Smooth muscle cell (in vitro differentiated cells): ENCODE results near the gene WDFY1. TPM values are rescaled to one million over a fixed set of nuclear protein-coding genes. Genes with fewer than 3 reads are reported as not detected.
"Not testable (repeated sequence)": the region's sequence is repeated elsewhere in the genome, so short reads cannot be mapped to it uniquely, and the experiment has no call there.

ENCODE experiments used
- DNase-seq: peaks from one replicate; lab custom pipeline; 2025; ENCODE audit not compliant: unreplicated experiment; lab: John Stamatoyannopoulos, UW
- H2AFZ ChIP-seq: fragments of 200-600 bp; sonication (generic); 2 replicates; pipeline ENCODE4 v1.6.0; 2016; ENCODE audit warnings: antibody characterized with exemption, low read depth, mild to moderate bottlenecking
- H3F3A ChIP-seq: fragments of 200-600 bp; sonication (generic); 2 replicates; pipeline ENCODE4 v1.6.0; 2017; ENCODE audit warnings: antibody characterized with exemption, low read depth
- H3K27ac ChIP-seq: fragments of 200-600 bp; sonication (generic); 2 replicates; pipeline ENCODE4 v1.5.1; 2016; ENCODE audit warnings: low read depth, mild to moderate bottlenecking
- H3K27me3 ChIP-seq: fragments of 200-600 bp; sonication (generic); 2 replicates; pipeline ENCODE4 v1.6.1; 2016; ENCODE audit warnings: low read depth, mild to moderate bottlenecking
- H3K36me3 ChIP-seq: fragments of 200-600 bp; sonication (generic); 2 replicates; pipeline ENCODE4 v1.5.1; 2016; ENCODE audit warnings: low read depth
- H3K4me1 ChIP-seq: fragments of 200-600 bp; sonication (generic); 2 replicates; pipeline ENCODE4 v1.5.1; 2016; ENCODE audit warnings: low read depth
- H3K4me2 ChIP-seq: fragments of 200-600 bp; sonication (generic); 2 replicates; pipeline ENCODE4 v1.6.0; 2016; ENCODE audit warnings: mild to moderate bottlenecking
- H3K4me3 ChIP-seq: fragments of 200-600 bp; sonication (generic); 2 replicates; pipeline ENCODE4 v1.5.1; 2016; ENCODE audit warnings: mild to moderate bottlenecking
- H3K79me2 ChIP-seq: fragments of 200-600 bp; sonication (generic); 2 replicates; pipeline ENCODE4 v1.6.0; 2016; ENCODE audit warnings: low read depth, mild to moderate bottlenecking
- H3K9ac ChIP-seq: fragments of 200-600 bp; sonication (generic); 2 replicates; pipeline ENCODE4 v1.6.0; 2016; ENCODE audit warnings: low read depth
- H3K9me3 ChIP-seq: fragments of 200-600 bp; sonication (generic); replicated peaks from 2 replicates; pipeline ENCODE4 v1.5.1; 2016; ENCODE audit warnings: low read depth
- H4K20me1 ChIP-seq: fragments of 200-600 bp; sonication (generic); 2 replicates; pipeline ENCODE4 v1.6.0; 2016; ENCODE audit warnings: low read depth
- CTCF ChIP-seq: fragments of 200-600 bp; sonication (generic); IDR thresholded peaks from 2 replicates; pipeline ENCODE4 v1.5.1; 2017; ENCODE audit warnings: borderline replicate concordance, mild to moderate bottlenecking, antibody characterized with exemption; ENCODE audit not compliant: insufficient read depth, poor library complexity, severe bottlenecking
- WGBS: methylation state at CpG from one replicate; pipeline ENCODE4 v1.1.7; 2016; ENCODE audit warnings: low lambda C conversion rate; 5-methylcytosine and 5-hydroxymethylcytosine counted together
- polyA plus RNA-seq: library from polyadenylated mRNA; unstranded; fragments of >200 nt; fragmentation: Nextera tagmentation; extraction: Ambion mirVana; gene quantifications from 2 replicates; pipeline ENCODE4 v1.2.1, GENCODE V29; 2016
- total RNA-seq: library from RNA; depleted of rRNA; stranded (reverse); fragments of >200 nt; gene quantifications from 2 replicates; pipeline ENCODE4 v1.2.3, GENCODE V29; 2014

Gene WDFY1
- total and polyA plus RNA-seq, 2 experiments from 2014 or later, result 31.6 to 58.6 TPM

GRCh38 chr2:223880796-223881195 lies 64.3 kb downstream of the WDFY1 start:
- TF ChIP-seq CTCF, result no peak
- no peaks in the 10 kb centered on the region for H3K27me3 ChIP-seq
- H3K9ac ChIP-seq, result no peak overlapping the region
- H3K4me1 ChIP-seq, result no peaks in the 10 kb centered on the region
- no peak overlapping the region for H2AFZ ChIP-seq
- no peaks in the 10 kb centered on the region for H3K79me2 ChIP-seq
- H3K4me2 ChIP-seq, result no peak overlapping the region
- DNase-seq, result no peak
- no peaks in the 10 kb centered on the region for H4K20me1 ChIP-seq
- no peaks in the 10 kb centered on the region for H3K9me3 ChIP-seq
- 98% methylated on average over 4 of the region's 4 CpGs for WGBS
- H3K4me3 ChIP-seq, result no peak overlapping the region
- peaks cover 24% of the 10 kb centered on the region for H3K36me3 ChIP-seq
- H3K27ac ChIP-seq, result no peak overlapping the region
- H3F3A ChIP-seq, result no peaks in the 10 kb centered on the region

GRCh38 chr2:223877721-223878410 lies 67.3 kb downstream of the WDFY1 start:
- no peak overlapping the region for H3K4me3 ChIP-seq
- H3K9ac ChIP-seq, result no peak overlapping the region
- H3K4me2 ChIP-seq, result no peak overlapping the region
- no peak for TF ChIP-seq CTCF
- no peak for DNase-seq
- no peak overlapping the region for H2AFZ ChIP-seq
- no peaks in the 10 kb centered on the region for H3K79me2 ChIP-seq
- peaks cover 24% of the 10 kb centered on the region for H3K36me3 ChIP-seq
- no peaks in the 10 kb centered on the region for H3K9me3 ChIP-seq
- no peak overlapping the region for H3K27ac ChIP-seq
- no peaks in the 10 kb centered on the region for H4K20me1 ChIP-seq
- no peaks in the 10 kb centered on the region for H3K4me1 ChIP-seq
- H3F3A ChIP-seq, result no peaks in the 10 kb centered on the region
- no peaks in the 10 kb centered on the region for H3K27me3 ChIP-seq
- WGBS, result 76% methylated on average over 6 of the region's 6 CpGs

GRCh38 chr2:223873672-223874071 lies 71.5 kb downstream of the WDFY1 start:
- Histone ChIP-seq H3F3A (no peaks in the 10 kb centered on the region), H2AFZ (no peak overlapping the region), H3K4me1 (no peaks in the 10 kb centered on the region), H3K9me3 (no peaks in the 10 kb centered on the region), H3K4me3 (no peak overlapping the region), H3K27me3 (no peaks in the 10 kb centered on the region), H3K27ac (no peak overlapping the region), H4K20me1 (no peaks in the 10 kb centered on the region), H3K36me3 (peaks cover 12% of the 10 kb centered on the region), H3K9ac (no peak overlapping the region), H3K79me2 (no peaks in the 10 kb centered on the region), H3K4me2 (no peak overlapping the region)
- DNase-seq, result no peak
- 96% methylated on average over 3 of the region's 3 CpGs for WGBS
- TF ChIP-seq CTCF, result no peak

GRCh38 chr2:223872772-223873171 lies 72.4 kb downstream of the WDFY1 start:
- WGBS, result 100% methylated on average over 2 of the region's 2 CpGs

GRCh38 chr2:223871661-223872060 lies 73.5 kb downstream of the WDFY1 start:
- H3K4me1 ChIP-seq, H3K36me3 ChIP-seq, H2AFZ ChIP-seq, H3F3A ChIP-seq, H3K4me3 ChIP-seq, DNase-seq, H3K9me3 ChIP-seq, H3K4me2 ChIP-seq, H4K20me1 ChIP-seq, H3K27me3 ChIP-seq, H3K9ac ChIP-seq, H3K27ac ChIP-seq, H3K79me2 ChIP-seq: not testable (repeated sequence)
- 97% methylated on average over 12 of the region's 12 CpGs for WGBS

More at GRCh38 chr2:223872772-223873171, 72.4 kb downstream of the WDFY1 start:
- not testable (repeated sequence) for H3K4me2 ChIP-seq, H2AFZ ChIP-seq, H3K4me1 ChIP-seq, H4K20me1 ChIP-seq, H3K9ac ChIP-seq, H3K79me2 ChIP-seq, H3K9me3 ChIP-seq, H3K27me3 ChIP-seq, H3K27ac ChIP-seq, DNase-seq, H3F3A ChIP-seq, H3K4me3 ChIP-seq
- peaks cover 12% of the 10 kb centered on the region for H3K36me3 ChIP-seq
